Gastroesophageal sphincter (tissue), 4 donors: ENCODE results near the gene IBSP. TPM values are rescaled to one million over a fixed set of nuclear protein-coding genes. Genes with fewer than 3 reads are reported as not detected.

Source experiments
- ATAC-seq: fragments of 150-250 bp; one replicate; pipeline ENCODE4 v1.9.1; 2016; ENCODE audit warnings: mild to moderate bottlenecking, moderate library complexity
- H3K27ac ChIP-seq, 4 donors: fragments of 200-600 bp; sonication (generic) in 3 of 4; 1 replicate in 3 of 4; 2 replicates in 1 of 4; pipeline ENCODE4 v1.5.1; 2016 to 2019
- H3K27me3 ChIP-seq: fragments of 200-600 bp; sonication (generic); one replicate; pipeline ENCODE4 v1.5.1; 2019
- H3K36me3 ChIP-seq, 2 donors: fragments of 200-600 bp; sonication (generic); one replicate each; pipeline ENCODE4 v1.5.1; 2019; ENCODE audit warnings: control low read depth in 1 of 2
- H3K4me1 ChIP-seq, 3 donors: fragments of 200-600 bp; sonication (generic); 1 replicate in 2 of 3; 2 replicates in 1 of 3; pipeline ENCODE4 v1.5.1; 2016 to 2019; ENCODE audit warnings: control low read depth in 2 of 3
- H3K4me3 ChIP-seq, 2 donors: fragments of 200-600 bp; sonication (generic); one replicate each; pipeline ENCODE4 v1.5.1; 2019; ENCODE audit warnings: mild to moderate bottlenecking in 1 of 2, moderate library complexity in 1 of 2
- H3K9me3 ChIP-seq, 3 donors: fragments of 200-600 bp; sonication (generic); one replicate each; pipeline ENCODE4 v1.5.1; 2017 to 2019; ENCODE audit warnings: control low read depth in 2 of 3
- EP300 ChIP-seq: sonication (generic); formaldehyde crosslinking; IDR thresholded peaks from one replicate; pipeline ENCODE4 v1.6.1; 2017; ENCODE audit warnings: antibody characterized with exemption, mild to moderate bottlenecking
- POLR2A ChIP-seq, 2 donors: fragments of 450-650 bp; IDR thresholded peaks; one replicate each; pipeline ENCODE4 v1.6.1; 2017; ENCODE audit warnings: antibody characterized with exemption in 2 of 2, mild to moderate bottlenecking in 2 of 2, moderate library complexity in 1 of 2
- POLR2AphosphoS5 ChIP-seq: sonication (generic); formaldehyde crosslinking; IDR thresholded peaks from one replicate; pipeline ENCODE4 v1.6.1; 2017; ENCODE audit warnings: antibody characterized with exemption
- WGBS, 2 donors: methylation state at CpG; one replicate each; pipeline ENCODE4 v1.1.5; 2018; ENCODE audit warnings: low coverage in 1 of 2; 5-methylcytosine and 5-hydroxymethylcytosine counted together
- total RNA-seq, 4 donors: library from RNA; depleted of rRNA; stranded (reverse); fragments of >200 nt; gene quantifications; one replicate each; pipeline ENCODE4 v1.1.0, GENCODE V29; 2016
- TF ChIP-seq, protein P1 (sequence below), 4 experiments: fragments of 200-600 bp in 2 of 4; fragments of 450-650 bp in 2 of 4; sonication (generic) in 1 of 4; IDR thresholded peaks; one replicate each; pipeline ENCODE4 v1.5.1; 2017 to 2019; ENCODE audit warnings: antibody characterized with exemption in 4 of 4, mild to moderate bottlenecking in 2 of 4, moderate library complexity in 2 of 4

IBSP gene
- total RNA-seq, 4 donors from 2014 or later, result not detected

DNA sequence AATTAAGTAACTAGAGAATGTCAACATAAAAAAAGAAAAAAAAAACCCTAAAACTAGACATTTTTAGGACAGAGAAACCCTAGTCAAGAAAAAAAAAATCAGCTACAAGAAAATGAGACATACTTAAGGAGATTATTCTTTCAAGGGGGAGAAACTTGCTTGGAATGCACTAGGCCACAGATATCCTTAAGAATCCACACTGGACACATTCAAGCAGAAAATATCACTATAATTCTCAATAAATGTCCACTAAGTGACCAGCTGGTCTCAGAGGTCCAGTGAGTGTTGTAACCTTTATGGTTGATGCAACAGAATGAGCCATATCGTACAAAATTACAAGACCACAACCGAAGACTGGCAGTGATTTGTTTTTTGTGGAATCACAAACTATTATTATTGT lies 15.6 kb upstream of the IBSP start:
- TF ChIP-seq POLR2AphosphoS5, result no peak
- TF ChIP-seq, protein P1, sequence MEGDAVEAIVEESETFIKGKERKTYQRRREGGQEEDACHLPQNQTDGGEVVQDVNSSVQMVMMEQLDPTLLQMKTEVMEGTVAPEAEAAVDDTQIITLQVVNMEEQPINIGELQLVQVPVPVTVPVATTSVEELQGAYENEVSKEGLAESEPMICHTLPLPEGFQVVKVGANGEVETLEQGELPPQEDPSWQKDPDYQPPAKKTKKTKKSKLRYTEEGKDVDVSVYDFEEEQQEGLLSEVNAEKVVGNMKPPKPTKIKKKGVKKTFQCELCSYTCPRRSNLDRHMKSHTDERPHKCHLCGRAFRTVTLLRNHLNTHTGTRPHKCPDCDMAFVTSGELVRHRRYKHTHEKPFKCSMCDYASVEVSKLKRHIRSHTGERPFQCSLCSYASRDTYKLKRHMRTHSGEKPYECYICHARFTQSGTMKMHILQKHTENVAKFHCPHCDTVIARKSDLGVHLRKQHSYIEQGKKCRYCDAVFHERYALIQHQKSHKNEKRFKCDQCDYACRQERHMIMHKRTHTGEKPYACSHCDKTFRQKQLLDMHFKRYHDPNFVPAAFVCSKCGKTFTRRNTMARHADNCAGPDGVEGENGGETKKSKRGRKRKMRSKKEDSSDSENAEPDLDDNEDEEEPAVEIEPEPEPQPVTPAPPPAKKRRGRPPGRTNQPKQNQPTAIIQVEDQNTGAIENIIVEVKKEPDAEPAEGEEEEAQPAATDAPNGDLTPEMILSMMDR (IDR thresholded peaks at IDR 0.05), result no peak
- TF ChIP-seq POLR2A (IDR thresholded peaks at IDR 0.05), result no peak
- TF ChIP-seq EP300, result no peak
- Histone ChIP-seq H3K27ac (no peak overlapping the region), H3K27me3 (no peaks in the 10 kb centered on the region), H3K4me3 (no peak overlapping the region), H3K36me3 (no peaks in the 10 kb centered on the region), H3K4me1 (no peaks in the 10 kb centered on the region), H3K9me3 (no peaks in the 10 kb centered on the region)
- 92 to 93% methylated on average over 2 of the region's 2 CpGs for WGBS, 2 donors
- ATAC-seq, result no peak

DNA sequence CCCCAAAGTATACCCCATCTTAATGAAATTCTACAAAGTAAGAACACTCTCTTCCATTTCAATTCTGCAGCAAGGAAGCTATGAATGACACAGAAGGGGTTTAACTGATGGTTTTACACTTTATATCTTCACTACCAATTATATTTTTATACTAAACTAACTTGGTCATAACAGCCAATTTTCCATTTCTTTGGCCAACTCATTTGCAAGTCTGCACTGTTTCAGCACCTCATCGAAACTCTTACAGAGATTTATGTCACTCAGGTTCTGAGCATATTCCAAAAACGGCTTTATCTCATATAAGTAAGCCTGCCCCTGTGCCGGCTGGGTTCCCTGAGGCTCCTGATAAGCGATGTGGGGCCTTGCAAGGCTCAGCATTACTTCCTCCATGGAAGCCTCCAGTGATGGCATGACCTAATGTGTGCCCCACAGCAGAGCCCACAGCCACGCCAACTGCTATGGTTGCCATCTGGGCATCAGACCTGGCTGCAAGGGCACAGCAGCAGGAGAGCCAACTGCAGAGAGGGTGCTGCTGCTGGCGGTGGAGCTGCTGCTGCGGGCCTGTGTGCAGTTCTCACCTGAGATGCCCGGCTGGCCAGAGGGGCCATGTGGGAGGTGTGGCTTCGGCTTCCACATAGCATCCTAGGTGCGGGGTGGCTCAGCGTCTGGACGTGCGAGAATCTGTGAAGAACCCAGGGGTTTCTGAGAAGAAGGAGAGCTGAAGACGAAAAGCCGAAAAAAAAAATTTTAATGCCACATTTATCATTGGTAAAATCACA lies 13.4 kb upstream of the IBSP start:
- 62 to 86% methylated on average over 2 to 12 of the region's 15 CpGs for WGBS, 2 donors
- no peak for ATAC-seq
- H3K27me3 ChIP-seq, result no peaks in the 10 kb centered on the region
- no peak overlapping the region for H3K27ac ChIP-seq
- no peak for TF ChIP-seq POLR2AphosphoS5
- no peak for TF ChIP-seq EP300
- TF ChIP-seq, protein P1 (IDR thresholded peaks at IDR 0.05), result no peak
- H3K4me3 ChIP-seq, result no peak overlapping the region
- H3K9me3 ChIP-seq, result no peaks in the 10 kb centered on the region
- no peaks in the 10 kb centered on the region for H3K36me3 ChIP-seq
- H3K4me1 ChIP-seq, result no peaks in the 10 kb centered on the region

DNA sequence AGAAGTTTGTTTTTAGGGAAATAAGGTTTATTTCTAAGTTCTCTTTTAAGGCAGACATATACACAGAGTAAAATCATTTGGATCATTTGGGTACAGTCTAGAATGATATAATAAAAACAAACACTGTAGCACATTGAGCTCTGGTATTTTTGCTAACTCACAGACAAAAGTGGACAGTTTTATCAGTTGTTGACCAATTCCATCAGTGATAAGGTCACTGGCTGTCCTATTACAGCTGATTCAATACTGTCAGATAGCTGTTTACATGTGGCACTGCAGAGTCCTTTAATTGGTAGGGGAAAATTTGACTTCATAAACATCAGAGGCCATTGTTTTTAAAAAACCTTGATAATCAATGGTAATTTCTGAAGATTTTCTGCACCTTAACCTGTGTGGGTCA lies 3.5 kb downstream of the IBSP start:
- no peak overlapping the region for H3K27ac ChIP-seq
- H3K4me1 ChIP-seq, result no peaks in the 10 kb centered on the region
- TF ChIP-seq POLR2A (IDR thresholded peaks at IDR 0.05) (no peak), POLR2AphosphoS5 (no peak), EP300 (no peak)
- TF ChIP-seq, protein P1 (IDR thresholded peaks at IDR 0.05), result no peak
- no peaks in the 10 kb centered on the region for H3K36me3 ChIP-seq
- no peak for ATAC-seq
- H3K9me3 ChIP-seq, result no peaks in the 10 kb centered on the region
- no peaks in the 10 kb centered on the region for H3K27me3 ChIP-seq
- H3K4me3 ChIP-seq, result no peak overlapping the region

DNA sequence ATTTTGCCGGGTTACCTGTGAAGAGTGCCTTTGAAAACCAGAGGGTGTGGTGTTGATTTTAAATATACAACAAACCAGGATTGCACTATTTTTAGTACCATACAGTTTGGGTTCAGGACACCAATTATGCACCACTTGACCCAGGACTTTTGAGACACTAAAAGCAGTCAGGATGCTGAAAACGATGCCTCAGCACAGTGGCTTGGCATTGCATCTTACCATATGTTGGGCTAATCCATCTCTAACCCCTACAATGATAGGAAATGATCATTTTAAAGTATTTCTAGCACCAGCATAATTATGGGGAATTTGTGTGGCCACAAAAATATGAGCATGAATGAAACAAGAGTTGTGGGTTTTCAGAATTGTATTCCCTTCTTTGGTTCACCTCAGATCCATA lies 4.1 kb downstream of the IBSP start:
- H3K27me3 ChIP-seq, result no peaks in the 10 kb centered on the region
- H3K27ac ChIP-seq, result no peak overlapping the region
- no peaks in the 10 kb centered on the region for H3K36me3 ChIP-seq
- no peaks in the 10 kb centered on the region for H3K4me1 ChIP-seq
- H3K4me3 ChIP-seq, result no peak overlapping the region
- ATAC-seq, result no peak
- no peak for TF ChIP-seq POLR2AphosphoS5
- TF ChIP-seq POLR2A (IDR thresholded peaks at IDR 0.05), result no peak
- TF ChIP-seq EP300, result no peak
- TF ChIP-seq, protein P1 (IDR thresholded peaks at IDR 0.05), result no peak
- H3K9me3 ChIP-seq, result no peaks in the 10 kb centered on the region
- WGBS, 2 donors, result 86 to 93% methylated on average over 2 of the region's 2 CpGs

DNA sequence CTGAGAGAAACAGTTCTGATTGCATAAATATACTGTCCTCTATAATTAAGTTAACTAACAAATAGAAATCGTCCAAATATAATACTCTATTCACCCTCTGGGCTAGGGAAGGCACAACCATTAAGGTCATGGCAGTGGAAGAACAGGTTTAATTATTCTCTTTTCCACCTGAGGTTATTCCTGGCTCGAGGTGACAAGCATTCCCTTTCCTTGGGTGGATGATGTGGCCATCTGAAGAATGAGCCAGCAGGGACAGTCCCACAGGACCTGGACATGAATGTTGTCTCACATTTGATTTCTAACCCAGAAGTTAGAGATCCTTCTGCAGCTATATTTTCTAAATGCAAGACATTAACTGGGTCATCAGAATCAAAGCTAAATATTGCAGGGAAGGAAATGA lies 5.5 kb downstream of the IBSP start:
- no peaks in the 10 kb centered on the region for H3K36me3 ChIP-seq
- no peaks in the 10 kb centered on the region for H3K4me1 ChIP-seq
- WGBS, 2 donors, result 40 to 77% methylated on average over 2 of the region's 2 CpGs
- no peak overlapping the region for H3K27ac ChIP-seq
- H3K27me3 ChIP-seq, result no peaks in the 10 kb centered on the region
- H3K4me3 ChIP-seq, result no peak overlapping the region
- ATAC-seq, result no peak
- H3K9me3 ChIP-seq, result no peaks in the 10 kb centered on the region
- no peak for TF ChIP-seq EP300
- TF ChIP-seq, protein P1 (IDR thresholded peaks at IDR 0.05), result no peak
- TF ChIP-seq POLR2AphosphoS5, result no peak
- no peak for TF ChIP-seq POLR2A (IDR thresholded peaks at IDR 0.05)
